Right lung (tissue), 5 donors: ENCODE data around the gene RABGAP1L. TPM values are rescaled to one million over a fixed set of nuclear protein-coding genes. Genes with fewer than 3 reads are reported as not detected.
"Not testable (repeated sequence)": the region's sequence is repeated elsewhere in the genome, so short reads cannot be mapped to it uniquely, and the experiment has no call there.

ENCODE experiments used
- DNase-seq, 2 donors: peaks; one replicate each; pipeline ENCODE4 v3.0.0-alpha.2; 2013
- polyA plus RNA-seq, 5 donors: library from polyadenylated mRNA; unstranded; fragments of 120-200 nt; gene quantifications; one replicate each; pipeline versions ENCODE4 v1.2.1 to v1.2.3, GENCODE V29; 2013; ENCODE audit warnings: inconsistent platforms in 1 of 5, low replicate concordance in 1 of 5; ENCODE audit not compliant: insufficient read length in 5 of 5, insufficient read depth in 1 of 5

Gene RABGAP1L
- polyA plus RNA-seq, 5 donors, result 27.7 to 49.6 (median 45.4) TPM

DNA sequence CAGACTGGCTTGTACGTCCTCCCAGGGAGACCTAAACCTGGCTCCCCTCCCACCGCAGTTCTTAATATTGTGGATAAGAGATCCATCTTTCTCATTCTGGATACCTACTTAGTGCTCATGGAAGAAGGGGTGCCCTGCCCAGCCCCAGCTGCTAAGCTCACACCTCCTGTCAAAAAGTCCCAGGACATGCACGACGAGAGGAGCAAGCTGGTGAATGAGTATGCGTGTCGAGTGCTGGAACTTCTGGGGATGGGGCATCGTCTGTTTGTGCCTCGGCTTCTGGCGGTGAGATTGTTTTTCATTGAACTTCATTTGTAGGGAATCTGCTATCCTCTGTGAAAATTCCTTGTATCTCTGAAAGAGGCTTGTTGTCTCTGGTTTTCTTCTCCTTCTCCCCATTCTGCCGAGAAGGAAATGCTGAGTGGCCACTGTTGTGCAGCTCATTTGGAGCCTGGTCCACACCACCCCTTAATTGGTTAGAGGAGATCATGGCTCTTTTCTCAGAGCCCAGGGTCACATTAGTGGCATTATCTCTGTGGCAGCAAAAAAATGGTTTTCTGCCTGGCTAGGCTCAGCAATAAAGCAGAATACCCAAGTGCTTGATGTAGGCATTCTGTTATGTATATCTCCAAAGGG, 641.0 kb downstream of the RABGAP1L start:
- peak in 1 of 2 donors; percentile 21 for DNase-seq

GRCh38 chr1:174800876-174801275, 641.6 kb downstream of the RABGAP1L start:
- DNase-seq, result peak in 1 of 2 donors; percentile 6

DNA sequence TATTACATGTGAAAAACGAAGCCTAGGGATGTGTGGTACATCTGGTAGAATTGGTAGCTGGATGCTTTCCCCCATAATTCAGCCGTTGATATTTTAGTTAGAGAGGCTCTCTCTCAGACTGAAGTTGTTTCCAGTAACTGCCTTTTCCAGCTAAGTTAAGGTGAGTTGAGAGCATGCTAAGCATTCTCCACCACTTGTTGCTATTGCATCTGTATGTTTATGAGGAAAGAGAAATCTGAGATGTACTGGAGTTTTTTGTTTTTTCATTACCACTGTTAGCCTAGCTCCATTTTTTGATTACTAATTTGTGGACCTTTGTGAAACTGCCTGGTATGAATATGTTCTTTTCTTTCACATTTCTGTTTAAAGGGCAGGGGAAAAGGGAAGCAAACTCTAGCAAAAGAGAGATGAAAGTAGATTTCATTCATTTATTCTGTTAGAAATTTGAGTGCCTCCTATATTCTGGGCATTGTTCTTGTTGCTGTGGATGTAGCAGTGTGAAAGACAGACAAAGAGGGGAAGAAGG, 650.5 kb downstream of the RABGAP1L start:
- DNase-seq, result no peak

- DNase-seq, result no peak
These were observed 652.7 kb downstream of the RABGAP1L start for GRCh38 chr1:174812016-174812415.

- DNase-seq, result no peak
These were observed 653.3 kb downstream of the RABGAP1L start for GRCh38 chr1:174812656-174813055.

DNA sequence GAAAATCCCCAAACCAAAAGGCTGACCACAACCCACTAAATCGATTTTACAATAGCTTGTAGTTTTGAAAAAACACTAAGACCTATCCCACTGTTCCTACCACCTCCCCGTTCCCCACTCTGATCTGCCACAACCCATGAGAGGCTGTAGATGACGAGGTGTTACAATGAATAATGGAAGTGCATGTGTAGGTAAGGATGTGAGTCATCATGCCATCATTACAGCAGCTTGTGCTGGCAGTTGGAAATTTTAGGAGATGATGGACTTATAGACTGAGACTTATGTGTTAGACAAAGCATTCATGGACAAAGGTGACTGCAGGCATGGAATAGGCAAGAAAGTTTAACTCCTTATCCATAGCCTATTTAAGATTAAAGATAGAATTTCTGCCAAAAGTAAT, 655.7 kb downstream of the RABGAP1L start:
- no peak for DNase-seq

DNA sequence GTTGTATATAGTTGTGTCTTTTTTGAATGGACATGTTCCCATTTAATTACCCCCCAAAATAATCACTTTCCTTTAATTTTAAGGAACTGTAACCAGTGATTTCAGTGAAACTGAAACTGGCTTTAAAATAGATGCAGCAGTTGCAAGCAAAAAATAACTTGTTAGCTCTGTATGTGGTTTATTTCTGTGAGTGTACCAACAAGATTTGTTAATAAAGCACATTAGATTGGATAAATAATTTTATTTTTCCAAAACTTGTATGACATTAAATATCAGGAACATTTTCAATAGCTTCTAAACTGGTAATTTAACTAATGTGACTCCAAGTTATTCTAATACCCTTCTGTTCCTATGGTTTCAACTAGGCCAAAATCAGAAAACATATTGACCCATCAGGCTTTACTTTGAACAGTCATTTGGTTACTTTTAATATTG, 656.2 kb downstream of the RABGAP1L start:
- DNase-seq, result no peak

- not testable (repeated sequence) for DNase-seq
These were observed 657.3 kb downstream of the RABGAP1L start for GRCh38 chr1:174816621-174817020.

- DNase-seq, result no peak
These were observed 658.8 kb downstream of the RABGAP1L start for GRCh38 chr1:174818014-174818616.

GRCh38 chr1:174818951-174819350, 659.6 kb downstream of the RABGAP1L start:
- no peak for DNase-seq

DNA sequence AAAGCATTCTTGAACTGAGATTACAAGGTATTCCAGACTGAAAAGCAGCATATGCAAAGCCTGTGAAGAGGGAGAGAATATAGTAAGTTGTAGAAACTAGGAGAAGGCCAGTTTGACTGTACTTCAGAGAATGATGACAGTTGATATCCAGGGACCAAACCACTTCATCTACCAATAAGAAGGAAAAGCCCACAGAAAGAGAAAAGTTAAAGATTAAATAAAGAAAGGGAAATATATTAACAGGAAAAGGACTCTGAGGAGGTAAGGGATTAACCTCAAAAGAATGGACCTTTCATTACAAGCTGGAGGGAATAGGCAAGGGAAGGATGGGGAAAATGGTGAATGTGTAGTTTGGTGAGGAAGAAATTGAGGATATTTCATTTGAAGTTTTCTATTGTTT, 660.3 kb downstream of the RABGAP1L start:
- DNase-seq, result no peak

GRCh38 chr1:174825127-174825526, 665.8 kb downstream of the RABGAP1L start:
- DNase-seq, result no peak

- DNase-seq, result no peak
These were observed 666.5 kb downstream of the RABGAP1L start for GRCh38 chr1:174825806-174826205.

GRCh38 chr1:174828264-174828663, 668.9 kb downstream of the RABGAP1L start:
- DNase-seq, result no peak

- DNase-seq, result no peak
These were observed 670.7 kb downstream of the RABGAP1L start for GRCh38 chr1:174829990-174830389.

GRCh38 chr1:174836543-174836942, 677.2 kb downstream of the RABGAP1L start:
- no peak for DNase-seq

DNA sequence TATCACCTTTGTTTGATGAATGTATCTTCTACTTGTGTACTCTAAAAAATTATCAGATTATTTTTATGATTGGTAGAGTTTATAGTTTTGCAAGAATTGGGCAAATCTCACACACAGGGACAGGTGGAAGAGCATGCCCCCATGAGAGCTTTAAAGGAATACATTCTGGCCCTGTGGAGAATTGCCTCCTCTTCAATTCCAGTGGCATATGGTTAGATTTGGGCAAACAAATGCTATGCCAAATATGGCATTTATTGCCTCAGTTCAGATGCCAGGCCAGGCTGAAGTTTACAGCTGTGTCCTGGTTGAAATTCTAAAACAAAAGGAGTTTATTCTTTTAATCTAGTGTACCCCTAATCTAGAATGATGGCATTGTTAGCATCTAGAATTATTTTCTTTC, 678.1 kb downstream of the RABGAP1L start:
- DNase-seq, result no peak

- no peak for DNase-seq
These were observed 679.9 kb downstream of the RABGAP1L start for GRCh38 chr1:174839211-174839610.

DNA sequence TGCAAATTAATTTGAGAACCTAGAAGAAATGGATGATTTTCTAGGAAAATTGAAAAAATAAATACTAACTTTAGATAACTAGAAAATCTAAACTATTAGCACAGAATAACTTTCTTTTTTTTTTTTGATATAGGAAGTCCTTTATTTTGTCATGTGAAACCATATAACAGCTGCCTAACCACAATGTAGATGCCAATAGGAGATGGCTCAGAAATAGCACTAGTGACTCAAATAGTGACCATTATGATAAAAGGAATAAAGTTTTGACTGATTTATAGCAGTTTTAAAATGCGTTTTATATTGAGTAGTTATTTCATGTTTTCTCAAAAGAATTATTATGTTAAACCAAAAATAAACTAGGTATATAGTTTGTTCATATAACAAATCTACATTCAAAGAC, 682.4 kb downstream of the RABGAP1L start:
- no peak for DNase-seq

- DNase-seq, result not testable (repeated sequence)
These were observed 689.6 kb downstream of the RABGAP1L start for GRCh38 chr1:174848593-174849560.

DNA sequence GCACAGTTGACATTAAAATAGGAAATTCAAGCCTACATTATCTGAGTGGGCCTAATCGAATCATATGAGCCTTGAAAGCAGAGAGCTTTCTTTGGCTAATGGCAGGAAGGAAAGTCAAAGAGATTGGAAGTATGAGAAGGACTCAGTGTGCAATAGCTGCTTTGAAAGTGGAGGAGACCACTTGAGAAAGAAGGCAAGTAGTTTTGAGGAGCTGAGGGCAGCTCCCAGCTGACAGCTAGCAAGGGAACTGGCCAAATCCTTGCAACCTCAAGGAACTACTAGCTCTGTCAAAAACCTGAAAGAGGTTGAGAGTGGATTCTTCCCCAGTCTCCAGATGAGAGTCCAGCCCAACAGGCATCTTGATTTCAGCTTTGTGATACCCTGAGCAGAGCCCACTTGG, 691.4 kb downstream of the RABGAP1L start:
- DNase-seq, result no peak

DNA sequence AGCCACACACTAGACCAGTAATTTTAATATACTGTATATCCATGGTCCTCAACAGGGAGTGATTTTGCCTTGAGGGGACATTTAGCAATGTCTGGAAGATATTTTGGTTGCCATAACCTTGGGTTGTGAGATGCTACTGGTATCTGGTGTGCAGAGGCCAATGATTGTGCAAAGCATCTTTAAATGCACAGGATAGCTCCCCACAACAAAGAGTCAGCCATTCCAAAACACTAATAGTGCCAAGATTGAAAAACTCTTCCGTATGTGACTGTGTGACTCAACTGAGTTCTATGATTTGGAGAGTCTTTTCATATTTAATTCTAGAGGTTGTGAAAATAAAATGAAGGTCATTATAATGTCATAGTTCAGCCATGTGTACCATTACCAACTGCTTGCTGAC, 699.0 kb downstream of the RABGAP1L start:
- DNase-seq, result no peak
